Neural progenitor cell (in vitro differentiated cells): ENCODE results near the gene DIRAS1. TPM values are rescaled to one million over a fixed set of nuclear protein-coding genes. Genes with fewer than 3 reads are reported as not detected.
"Not testable (repeated sequence)": the region's sequence is repeated elsewhere in the genome, so short reads cannot be mapped to it uniquely, and the experiment has no call there.

ENCODE experiments used
- DNase-seq: peaks from one replicate; pipeline ENCODE4 v3.0.0-alpha.2; 2016; ENCODE audit warnings: low spot score
- H2AFZ ChIP-seq: fragments of 200-600 bp; sonication (generic); replicated peaks from 2 replicates; pipeline ENCODE4 v1.6.1; 2016; ENCODE audit warnings: antibody characterized with exemption
- H3F3A ChIP-seq: fragments of 200-600 bp; sonication (generic); 2 replicates; pipeline ENCODE4 v1.6.1; 2016; ENCODE audit warnings: antibody characterized with exemption, low read depth
- H3K27ac ChIP-seq: fragments of 200-600 bp; sonication (generic); 2 replicates; pipeline ENCODE4 v1.5.1; 2016; ENCODE audit warnings: mild to moderate bottlenecking
- H3K27me3 ChIP-seq: fragments of 200-600 bp; sonication (generic); 2 replicates; pipeline ENCODE4 v1.6.1; 2016; ENCODE audit warnings: mild to moderate bottlenecking, moderate library complexity
- H3K36me3 ChIP-seq: fragments of 200-600 bp; sonication (generic); 2 replicates; pipeline ENCODE4 v1.5.1; 2016
- H3K4me1 ChIP-seq: fragments of 200-600 bp; sonication (generic); 2 replicates; pipeline ENCODE4 v1.6.1; 2016; ENCODE audit warnings: mixed run types
- H3K4me2 ChIP-seq: fragments of 200-600 bp; sonication (generic); 2 replicates; pipeline ENCODE4 v1.6.1; 2016
- H3K4me3 ChIP-seq: fragments of 200-600 bp; sonication (generic); 2 replicates; pipeline ENCODE4 v1.5.1; 2016
- H3K79me2 ChIP-seq: fragments of 200-600 bp; sonication (generic); 2 replicates; pipeline ENCODE4 v1.6.1; 2016; ENCODE audit warnings: low read depth
- H3K9ac ChIP-seq: fragments of 200-600 bp; sonication (generic); 2 replicates; pipeline ENCODE4 v1.6.1; 2016
- H3K9me3 ChIP-seq: fragments of 200-600 bp; sonication (generic); 2 replicates; pipeline ENCODE4 v1.5.1; 2016; ENCODE audit warnings: low read depth
- H4K20me1 ChIP-seq: fragments of 200-600 bp; sonication (generic); 2 replicates; pipeline ENCODE4 v1.6.1; 2016; ENCODE audit warnings: low read depth
- H3K27ac Mint-ChIP-seq: 3 replicates; pipeline ENCODE4 v1.8.0; 2021; ENCODE audit warnings: mixed read lengths
- H3K27me3 Mint-ChIP-seq: 2 replicates; pipeline ENCODE4 v1.8.0; 2022; ENCODE audit warnings: low read depth, mild to moderate bottlenecking, inconsistent platforms, moderate library complexity, mixed read lengths; ENCODE audit not compliant: insufficient read depth
- H3K36me3 Mint-ChIP-seq: 3 replicates; pipeline ENCODE4 v1.8.0; 2021; ENCODE audit warnings: mixed read lengths
- H3K4me1 Mint-ChIP-seq: 3 replicates; pipeline ENCODE4 v1.8.0; 2021; ENCODE audit warnings: mixed read lengths
- H3K4me3 Mint-ChIP-seq: 3 replicates; pipeline ENCODE4 v1.8.0; 2021; ENCODE audit warnings: mild to moderate bottlenecking, moderate library complexity, mixed read lengths
- H3K9me3 Mint-ChIP-seq: 3 replicates; pipeline ENCODE4 v1.8.0; 2020; ENCODE audit warnings: mixed read lengths
- EZH2 ChIP-seq: fragments of 200-600 bp; sonication (generic); IDR thresholded peaks from 2 replicates; pipeline ENCODE4 v1.6.1; 2017; ENCODE audit warnings: antibody characterized with exemption, mild to moderate bottlenecking, moderate library complexity
- EZH2phosphoT487 ChIP-seq: fragments of 200-600 bp; sonication (generic); IDR thresholded peaks from 2 replicates; pipeline ENCODE4 v1.6.1; 2017; ENCODE audit warnings: antibody characterized with exemption
- total RNA-seq: library from RNA; depleted of rRNA; stranded (reverse); fragments of >200 nt; gene quantifications from 2 replicates; pipeline ENCODE4 v1.2.3, GENCODE V29; 2015; ENCODE audit warnings: low replicate concordance
- TF ChIP-seq, protein P1 (sequence below): fragments of 200-600 bp; sonication (generic); IDR thresholded peaks from 2 replicates; pipeline ENCODE4 v1.5.1; 2017; ENCODE audit warnings: antibody characterized with exemption, mild to moderate bottlenecking

DIRAS1 gene
- total RNA-seq, 1 donor from 2014 or later = 2.7 TPM

DNA sequence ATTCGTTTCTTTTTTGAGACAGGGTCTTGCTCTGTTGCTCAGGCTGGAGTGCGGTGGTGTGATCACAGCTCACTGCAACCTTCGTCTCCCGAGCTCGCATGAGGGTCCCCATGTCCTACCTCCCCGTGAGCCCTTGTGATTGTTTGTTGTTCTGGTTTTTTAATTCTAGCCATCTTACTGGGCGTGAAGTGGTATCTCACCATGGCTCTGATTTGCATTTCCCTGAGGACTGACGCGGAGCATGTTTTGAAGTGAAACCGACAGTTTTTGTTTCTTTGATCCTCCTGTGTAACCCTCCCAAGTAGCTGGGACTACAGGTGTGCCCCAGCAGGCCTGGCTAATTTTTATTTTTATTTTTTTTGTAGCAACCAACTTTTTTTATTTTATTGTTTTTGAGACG lies 40.4 kb downstream of the DIRAS1 start:
- H4K20me1 ChIP-seq = peaks cover 2% of the 10 kb centered on the region
- Mint-ChIP-seq H3K27ac (no peak overlapping the region), H3K27me3 (peaks cover 12% of the 10 kb centered on the region), H3K4me3 (no peak overlapping the region), H3K36me3 (peaks cover 4% of the 10 kb centered on the region), H3K4me1 (peaks cover 3% of the 10 kb centered on the region), H3K9me3 (peaks cover 3% of the 10 kb centered on the region)
- H3K27me3 ChIP-seq = no peaks in the 10 kb centered on the region
- no peak for DNase-seq
- no peak overlapping the region for H3K4me3 ChIP-seq
- no peaks in the 10 kb centered on the region for H3K79me2 ChIP-seq
- H3K4me1 ChIP-seq = no peaks in the 10 kb centered on the region
- H3K9me3 ChIP-seq = no peaks in the 10 kb centered on the region
- no peak overlapping the region for H3K4me2 ChIP-seq
- H3F3A ChIP-seq = no peaks in the 10 kb centered on the region
- no peaks in the 10 kb centered on the region for H3K36me3 ChIP-seq
- H3K27ac ChIP-seq = no peak overlapping the region
- no peak overlapping the region for H2AFZ ChIP-seq
- no peak for TF ChIP-seq EZH2phosphoT487
- TF ChIP-seq, protein P1, sequence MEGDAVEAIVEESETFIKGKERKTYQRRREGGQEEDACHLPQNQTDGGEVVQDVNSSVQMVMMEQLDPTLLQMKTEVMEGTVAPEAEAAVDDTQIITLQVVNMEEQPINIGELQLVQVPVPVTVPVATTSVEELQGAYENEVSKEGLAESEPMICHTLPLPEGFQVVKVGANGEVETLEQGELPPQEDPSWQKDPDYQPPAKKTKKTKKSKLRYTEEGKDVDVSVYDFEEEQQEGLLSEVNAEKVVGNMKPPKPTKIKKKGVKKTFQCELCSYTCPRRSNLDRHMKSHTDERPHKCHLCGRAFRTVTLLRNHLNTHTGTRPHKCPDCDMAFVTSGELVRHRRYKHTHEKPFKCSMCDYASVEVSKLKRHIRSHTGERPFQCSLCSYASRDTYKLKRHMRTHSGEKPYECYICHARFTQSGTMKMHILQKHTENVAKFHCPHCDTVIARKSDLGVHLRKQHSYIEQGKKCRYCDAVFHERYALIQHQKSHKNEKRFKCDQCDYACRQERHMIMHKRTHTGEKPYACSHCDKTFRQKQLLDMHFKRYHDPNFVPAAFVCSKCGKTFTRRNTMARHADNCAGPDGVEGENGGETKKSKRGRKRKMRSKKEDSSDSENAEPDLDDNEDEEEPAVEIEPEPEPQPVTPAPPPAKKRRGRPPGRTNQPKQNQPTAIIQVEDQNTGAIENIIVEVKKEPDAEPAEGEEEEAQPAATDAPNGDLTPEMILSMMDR = no peak
- no peak for TF ChIP-seq EZH2
- H3K9ac ChIP-seq = no peak overlapping the region

DNA sequence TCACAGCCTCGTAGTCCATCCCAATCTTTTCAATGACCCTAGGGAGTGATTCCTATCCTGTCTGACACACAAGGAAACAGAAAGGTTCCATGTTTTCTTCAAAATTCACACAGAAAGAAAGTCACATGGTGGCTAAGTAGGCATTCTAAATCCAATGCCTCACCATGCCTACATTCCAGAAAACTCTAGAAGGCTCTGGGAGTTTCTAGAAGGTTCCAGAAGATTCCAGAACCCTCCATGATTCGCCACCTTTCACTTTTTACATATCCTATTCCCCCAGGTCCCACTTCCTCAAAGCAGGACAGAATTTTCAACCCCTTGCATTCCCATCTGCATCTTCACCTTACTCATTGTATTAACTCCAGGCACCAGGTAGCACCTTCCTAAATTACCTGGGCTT lies 41.7 kb downstream of the DIRAS1 start:
- peaks cover 4% of the 10 kb centered on the region for H3K36me3 Mint-ChIP-seq
- no peaks in the 10 kb centered on the region for H3K9me3 ChIP-seq
- H4K20me1 ChIP-seq = peaks cover 2% of the 10 kb centered on the region
- no peaks in the 10 kb centered on the region for H3K36me3 ChIP-seq
- H3K27me3 Mint-ChIP-seq = peaks cover 19% of the 10 kb centered on the region
- H3K27ac ChIP-seq = no peak overlapping the region
- peaks cover 7% of the 10 kb centered on the region for H3K4me1 Mint-ChIP-seq
- H3K4me2 ChIP-seq = no peak overlapping the region
- no peak overlapping the region for H2AFZ ChIP-seq
- peaks cover 8% of the 10 kb centered on the region for H3K27me3 ChIP-seq
- TF ChIP-seq, protein P1 = no peak
- TF ChIP-seq EZH2phosphoT487 (no peak), EZH2 (no peak)
- peak overlapping the region; percentile 69 for H3K27ac Mint-ChIP-seq
- no peaks in the 10 kb centered on the region for H3K79me2 ChIP-seq
- no peak overlapping the region for H3K9ac ChIP-seq
- H3K4me1 ChIP-seq = no peaks in the 10 kb centered on the region
- H3K4me3 Mint-ChIP-seq = no peak overlapping the region
- no peaks in the 10 kb centered on the region for H3F3A ChIP-seq
- peaks cover 3% of the 10 kb centered on the region for H3K9me3 Mint-ChIP-seq
- no peak overlapping the region for H3K4me3 ChIP-seq
- DNase-seq = no peak

DNA sequence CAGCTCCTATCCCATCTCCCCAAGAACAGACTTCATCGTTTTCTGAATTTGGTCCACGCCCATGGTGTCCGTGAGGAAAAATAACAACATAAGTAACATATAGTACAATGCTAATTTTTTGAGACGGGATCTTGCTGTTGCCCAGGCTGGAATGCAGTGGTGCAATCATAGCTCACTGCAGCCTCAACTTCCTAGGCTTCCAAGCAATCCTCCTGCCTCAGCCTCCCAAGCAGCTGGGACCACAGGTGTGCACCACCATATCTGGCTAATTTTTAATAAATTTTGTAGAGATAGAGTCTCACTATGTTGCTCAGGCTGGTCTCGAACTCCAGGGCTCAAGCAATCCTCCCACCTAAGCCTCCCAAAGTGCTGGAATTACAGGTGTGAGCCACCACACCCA lies 42.2 kb downstream of the DIRAS1 start:
- H3K27me3 Mint-ChIP-seq = peaks cover 19% of the 10 kb centered on the region
- H3F3A ChIP-seq, H3K36me3 Mint-ChIP-seq, H3K4me3 ChIP-seq, H3K27me3 ChIP-seq, H3K27ac Mint-ChIP-seq, H3K4me2 ChIP-seq, H2AFZ ChIP-seq, H3K4me1 Mint-ChIP-seq, DNase-seq, H3K9me3 ChIP-seq, H4K20me1 ChIP-seq, H3K4me1 ChIP-seq, H3K9ac ChIP-seq, H3K79me2 ChIP-seq, H3K9me3 Mint-ChIP-seq, H3K27ac ChIP-seq, H3K36me3 ChIP-seq: not testable (repeated sequence)
- peak overlapping the region; percentile 25 for H3K4me3 Mint-ChIP-seq

DNA sequence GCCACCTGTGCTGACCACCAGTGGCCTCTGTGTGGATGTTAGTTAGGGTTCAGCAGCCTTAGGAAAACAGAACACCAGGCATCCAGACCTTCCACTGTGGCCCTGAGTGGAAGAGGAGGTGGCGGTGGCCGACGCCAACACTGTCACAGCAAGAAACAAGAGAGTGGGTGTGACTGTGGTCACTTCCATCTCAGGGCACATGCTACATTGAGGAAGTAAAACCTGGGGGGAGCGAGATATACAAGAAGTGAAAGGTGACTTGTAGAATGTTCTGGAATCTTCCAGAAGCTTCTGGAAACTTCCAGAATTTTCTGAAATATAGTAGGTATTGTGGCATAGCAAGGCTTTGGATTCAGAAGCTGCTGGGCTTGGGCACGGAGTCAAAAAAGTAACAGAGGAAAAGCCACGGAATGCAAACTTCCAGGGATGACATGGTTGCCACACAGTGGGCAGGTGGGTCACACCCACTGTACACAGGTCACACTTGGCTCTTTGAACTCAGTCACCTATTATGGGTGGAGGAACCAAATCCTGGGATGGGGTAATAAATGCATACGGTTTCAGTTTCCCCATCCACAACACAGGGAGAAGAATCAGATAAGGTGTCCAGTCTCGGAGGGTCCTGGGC lies 43.0 kb downstream of the DIRAS1 start:
- Mint-ChIP-seq H3K36me3 (peaks cover 4% of the 10 kb centered on the region), H3K27me3 (peaks cover 19% of the 10 kb centered on the region), H3K9me3 (peaks cover 3% of the 10 kb centered on the region), H3K4me3 (no peak overlapping the region), H3K27ac (peak overlapping the region; percentile 7), H3K4me1 (peaks cover 3% of the 10 kb centered on the region)
- Histone ChIP-seq H3F3A (no peaks in the 10 kb centered on the region), H3K36me3 (no peaks in the 10 kb centered on the region), H2AFZ (no peak overlapping the region), H3K4me2 (no peak overlapping the region), H3K9ac (no peak overlapping the region), H3K4me1 (no peaks in the 10 kb centered on the region), H3K27me3 (peaks cover 8% of the 10 kb centered on the region), H4K20me1 (peaks cover 2% of the 10 kb centered on the region), H3K79me2 (no peaks in the 10 kb centered on the region), H3K27ac (no peak overlapping the region), H3K9me3 (no peaks in the 10 kb centered on the region), H3K4me3 (no peak overlapping the region)
- TF ChIP-seq EZH2 (no peak), EZH2phosphoT487 (no peak)
- TF ChIP-seq, protein P1 = no peak
- no peak for DNase-seq
